ENCODE data around the gene LTC4S.

Gene LTC4S

DNA sequence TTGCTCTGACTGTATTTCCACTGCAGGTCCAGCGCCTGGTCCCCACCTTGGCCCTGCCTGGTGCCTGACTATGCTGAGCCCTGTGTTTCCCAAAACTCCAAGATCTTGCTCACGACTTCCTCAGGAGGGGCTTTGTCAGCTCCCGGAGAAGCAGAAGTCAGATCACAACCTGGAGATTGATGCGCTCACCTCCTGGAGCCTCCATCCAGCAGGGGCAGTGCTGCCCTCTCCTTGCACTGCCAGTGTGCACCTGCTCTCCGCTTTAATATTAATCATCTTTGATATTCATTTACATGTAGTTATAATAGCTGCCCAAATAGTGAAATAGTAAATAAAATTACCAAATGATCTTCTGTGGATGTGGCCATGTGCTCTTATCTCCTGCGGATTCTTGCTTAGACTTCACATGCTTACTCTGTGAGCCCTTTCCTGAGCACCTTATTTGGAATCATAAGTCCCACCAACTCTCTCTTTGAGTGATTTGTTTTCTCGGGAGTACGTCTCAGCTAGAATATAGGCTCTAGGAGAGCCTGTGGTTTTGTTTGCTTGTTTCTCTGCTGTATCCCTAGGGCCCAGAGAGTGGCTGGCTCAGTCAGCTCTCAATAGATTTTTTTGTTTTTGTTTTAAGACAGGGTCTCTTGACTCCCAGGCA is 43.8 kb upstream of the LTC4S start:
- Histone ChIP-seq H4K20me1 (ENCODE audit: insufficient read depth, low read length) (no peaks in the 10 kb centered on the region), H3K27me3 (ENCODE audit: insufficient read depth, low read length) (no peaks in the 10 kb centered on the region), H3K4me1 (ENCODE audit: insufficient read depth, low read length, severe bottlenecking) (peaks cover 13% of the 10 kb centered on the region), H3K9ac (ENCODE audit: low read length) (no peak overlapping the region), H3K36me3 (ENCODE audit: insufficient read depth, low read length) (peaks cover 25% of the 10 kb centered on the region), H2AFZ (ENCODE audit: low read length) (no peak overlapping the region), H3K79me2 (ENCODE audit: insufficient read depth, low read length) (peaks cover 60% of the 10 kb centered on the region), H3K27ac (ENCODE audit: low read depth, low read length, poor library complexity, severe bottlenecking) (no peak overlapping the region), H3F3A (ENCODE audit: insufficient read depth, low read length) (no peaks in the 10 kb centered on the region), H3K4me3 (ENCODE audit: low read depth, low read length, poor library complexity, severe bottlenecking) (no peak overlapping the region), H3K4me2 (ENCODE audit: low read length) (no peak overlapping the region), H3K9me2 (ENCODE audit: low read depth, low read length) (no peaks in the 10 kb centered on the region), H3K9me3 (ENCODE audit: low read length) (no peaks in the 10 kb centered on the region)
- TF ChIP-seq EZH2 (IDR thresholded peaks at IDR 0.05; ENCODE audit: borderline replicate concordance, low read length) (no peak), CTCF (IDR thresholded peaks at IDR 0.05; ENCODE audit: low read length) (no peak)

GRCh38 chr5:179753971-179754370 is 39.8 kb upstream of the LTC4S start:
- H3F3A ChIP-seq (ENCODE audit: insufficient read depth, low read length): no peaks in the 10 kb centered on the region
- H3K9ac ChIP-seq (ENCODE audit: low read length): no peak overlapping the region
- no peak overlapping the region for H3K27ac ChIP-seq (ENCODE audit: low read depth, low read length, poor library complexity, severe bottlenecking)
- peaks cover 17% of the 10 kb centered on the region for H3K4me1 ChIP-seq (ENCODE audit: insufficient read depth, low read length, severe bottlenecking)
- TF ChIP-seq EZH2 (IDR thresholded peaks at IDR 0.05; ENCODE audit: borderline replicate concordance, low read length) (no peak), CTCF (IDR thresholded peaks at IDR 0.05; ENCODE audit: low read length) (no peak)
- H3K9me3 ChIP-seq (ENCODE audit: low read length): no peaks in the 10 kb centered on the region
- no peaks in the 10 kb centered on the region for H4K20me1 ChIP-seq (ENCODE audit: insufficient read depth, low read length)
- peaks cover 18% of the 10 kb centered on the region for H3K36me3 ChIP-seq (ENCODE audit: insufficient read depth, low read length)
- H3K9me2 ChIP-seq (ENCODE audit: low read depth, low read length): no peaks in the 10 kb centered on the region
- H3K4me2 ChIP-seq (ENCODE audit: low read length): no peak overlapping the region
- H2AFZ ChIP-seq (ENCODE audit: low read length): no peak overlapping the region
- no peak overlapping the region for H3K4me3 ChIP-seq (ENCODE audit: low read depth, low read length, poor library complexity, severe bottlenecking)
- H3K79me2 ChIP-seq (ENCODE audit: insufficient read depth, low read length): peaks cover 64% of the 10 kb centered on the region
- H3K27me3 ChIP-seq (ENCODE audit: insufficient read depth, low read length): no peaks in the 10 kb centered on the region

DNA sequence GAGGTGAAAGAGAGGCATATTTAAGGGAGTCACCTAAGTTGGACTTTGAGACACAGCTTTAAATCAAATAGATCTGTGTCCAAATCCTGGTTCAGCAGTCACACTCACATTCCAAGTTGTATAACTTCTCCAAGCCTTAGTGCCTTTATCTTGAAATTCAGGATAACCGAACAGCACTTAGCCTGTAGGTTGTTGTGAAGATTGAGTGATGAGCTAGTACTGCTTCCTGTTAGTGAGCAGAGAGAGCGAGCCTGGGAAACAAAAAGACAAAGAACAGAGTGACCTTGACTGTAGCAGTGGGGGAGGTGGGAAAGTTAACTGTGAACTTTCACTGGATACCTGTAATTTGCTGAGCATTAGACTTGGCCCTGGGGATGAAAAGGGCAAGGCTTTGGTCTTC is 38.8 kb upstream of the LTC4S start:
- Histone ChIP-seq H3K4me2 (ENCODE audit: low read length) (no peak overlapping the region), H3K27ac (ENCODE audit: low read depth, low read length, poor library complexity, severe bottlenecking) (peak overlapping the region; percentile 34)
- TF ChIP-seq CTCF (IDR thresholded peaks at IDR 0.05; ENCODE audit: low read length): no peak
- TF ChIP-seq EZH2 (IDR thresholded peaks at IDR 0.05; ENCODE audit: borderline replicate concordance, low read length): no peak

More for the DNA sequence above, 38.8 kb upstream of the LTC4S start:
- no peak overlapping the region for H2AFZ ChIP-seq (ENCODE audit: low read length)
- H3K79me2 ChIP-seq (ENCODE audit: insufficient read depth, low read length): peaks cover 58% of the 10 kb centered on the region
- H3K4me3 ChIP-seq (ENCODE audit: low read depth, low read length, poor library complexity, severe bottlenecking): no peak overlapping the region
- H3K9me3 ChIP-seq (ENCODE audit: low read length): no peaks in the 10 kb centered on the region
- H3K4me1 ChIP-seq (ENCODE audit: insufficient read depth, low read length, severe bottlenecking): peaks cover 17% of the 10 kb centered on the region
- no peaks in the 10 kb centered on the region for H4K20me1 ChIP-seq (ENCODE audit: insufficient read depth, low read length)
- no peaks in the 10 kb centered on the region for H3K27me3 ChIP-seq (ENCODE audit: insufficient read depth, low read length)
- H3F3A ChIP-seq (ENCODE audit: insufficient read depth, low read length): no peaks in the 10 kb centered on the region
- peaks cover 14% of the 10 kb centered on the region for H3K36me3 ChIP-seq (ENCODE audit: insufficient read depth, low read length)
- no peaks in the 10 kb centered on the region for H3K9me2 ChIP-seq (ENCODE audit: low read depth, low read length)
- peak overlapping the region; percentile 11; the same call in 1 of the 2 replicates for H3K9ac ChIP-seq (ENCODE audit: low read length)

Measured in OCI-LY1 (cell line).